Fibroblast of lung (primary cell): Measurements from ENCODE around the gene MYO18B. TPM values are rescaled to one million over a fixed set of nuclear protein-coding genes. Genes with fewer than 3 reads are reported as not detected.

Experiments used
- DNase-seq, 2 donors: peaks; one replicate each; pipeline versions ENCODE4 v3.0.0 to v3.0.0-alpha.2; 2010; ENCODE audit warnings: low read depth in 2 of 2
- H2AFZ ChIP-seq: 2 replicates; pipeline ENCODE4 v1.5.1; 2012; ENCODE audit warnings: low read length, control low read depth, inconsistent platforms
- H3K27ac ChIP-seq: 2 replicates; pipeline ENCODE4 v1.5.1; 2011; ENCODE audit warnings: low read length, control low read depth; ENCODE audit not compliant: insufficient read depth
- H3K27me3 ChIP-seq: 2 replicates; pipeline ENCODE4 v1.5.1; 2011; ENCODE audit warnings: mild to moderate bottlenecking, low read length; ENCODE audit not compliant: control insufficient read depth, insufficient read depth
- H3K36me3 ChIP-seq: 2 replicates; pipeline ENCODE4 v1.5.1; 2011; ENCODE audit warnings: low read length; ENCODE audit not compliant: control insufficient read depth, insufficient read depth
- H3K4me1 ChIP-seq: 2 replicates; pipeline ENCODE4 v1.5.1; 2011; ENCODE audit warnings: low read length; ENCODE audit not compliant: control insufficient read depth, insufficient read depth; ENCODE audit errors: extremely low read depth
- H3K4me2 ChIP-seq: 2 replicates; pipeline ENCODE4 v1.5.1; 2011; ENCODE audit warnings: low read length, control low read depth; ENCODE audit not compliant: insufficient read depth; ENCODE audit errors: extremely low read depth
- H3K4me3 ChIP-seq, 4 experiments: fragments of 200-600 bp in 1 of 4; sonication (generic) in 1 of 4; replicated peaks in 1 of 4; 2 replicates each; pipeline ENCODE4 v1.5.1; 2011 to 2016; ENCODE audit warnings: low read length in 4 of 4, low read depth in 3 of 4, mild to moderate bottlenecking in 3 of 4, control low read depth in 2 of 4, inconsistent platforms in 1 of 4, mixed read lengths in 1 of 4; ENCODE audit not compliant: insufficient read depth in 1 of 4; ENCODE audit errors: control extremely low read depth in 1 of 4
- H3K79me2 ChIP-seq: 2 replicates; pipeline ENCODE4 v1.5.1; 2012; ENCODE audit warnings: mild to moderate bottlenecking, low read length, inconsistent platforms; ENCODE audit not compliant: control insufficient read depth, insufficient read depth
- H3K9ac ChIP-seq: 2 replicates; pipeline ENCODE4 v1.5.1; 2011; ENCODE audit warnings: mild to moderate bottlenecking, low read length, control low read depth; ENCODE audit not compliant: insufficient read depth
- H3K9me3 ChIP-seq: 2 replicates; pipeline ENCODE4 v1.5.1; 2012; ENCODE audit warnings: low read depth, low read length; ENCODE audit not compliant: control insufficient read depth, insufficient read depth
- H4K20me1 ChIP-seq: 2 replicates; pipeline ENCODE4 v1.5.1; 2011; ENCODE audit warnings: low read length; ENCODE audit not compliant: control insufficient read depth, insufficient read depth; ENCODE audit errors: extremely low read depth
- EZH2 ChIP-seq: IDR thresholded peaks from 2 replicates; pipeline ENCODE4 v1.5.1; 2012; ENCODE audit warnings: low read length, control low read depth, mild to moderate bottlenecking; ENCODE audit errors: missing control alignments
- polyA plus RNA-seq, 2 donors: library from polyadenylated mRNA; depleted of rRNA in 1 of 2; stranded (reverse) in 1 of 2; unstranded in 1 of 2; fragments of >200 nt; gene quantifications; 2 replicates each; pipeline ENCODE4 v1.2.1, GENCODE V29; 2011 to 2012; ENCODE audit warnings: missing spikeins in 1 of 2
- total RNA-seq: library from RNA; depleted of rRNA; stranded (reverse); fragments of >200 nt; gene quantifications from 2 replicates; pipeline ENCODE4 v1.2.1, GENCODE V29; 2014
- TF ChIP-seq, protein P1 (sequence below), 2 donors: IDR thresholded peaks in 1 of 2; conservative IDR thresholded peaks in 1 of 2; 1 replicate in 1 of 2; 2 replicates in 1 of 2; pipeline ENCODE4 v1.5.1; 2011 to 2012; ENCODE audit warnings: low read length in 2 of 2, control low read depth in 1 of 2, inconsistent platforms in 1 of 2, low read depth in 1 of 2, mild to moderate bottlenecking in 1 of 2

Gene MYO18B
- total and polyA plus RNA-seq, 2 donors (not counting 1 experiment from before 2014, with no cell fraction given), result 0.17 TPM; not detected in 1

- no peaks in the 10 kb centered on the region for H4K20me1 ChIP-seq
- H2AFZ ChIP-seq, result no peak overlapping the region
- no peaks in the 10 kb centered on the region for H3K4me1 ChIP-seq
- no peak overlapping the region for H3K4me3 ChIP-seq
- H3K79me2 ChIP-seq, result no peaks in the 10 kb centered on the region
- no peak overlapping the region for H3K27ac ChIP-seq
- H3K9ac ChIP-seq, result no peak overlapping the region
- H3K36me3 ChIP-seq, result no peaks in the 10 kb centered on the region
- H3K27me3 ChIP-seq, result no peaks in the 10 kb centered on the region
- DNase-seq, result no peak
- no peak for TF ChIP-seq EZH2
- TF ChIP-seq, protein P1, sequence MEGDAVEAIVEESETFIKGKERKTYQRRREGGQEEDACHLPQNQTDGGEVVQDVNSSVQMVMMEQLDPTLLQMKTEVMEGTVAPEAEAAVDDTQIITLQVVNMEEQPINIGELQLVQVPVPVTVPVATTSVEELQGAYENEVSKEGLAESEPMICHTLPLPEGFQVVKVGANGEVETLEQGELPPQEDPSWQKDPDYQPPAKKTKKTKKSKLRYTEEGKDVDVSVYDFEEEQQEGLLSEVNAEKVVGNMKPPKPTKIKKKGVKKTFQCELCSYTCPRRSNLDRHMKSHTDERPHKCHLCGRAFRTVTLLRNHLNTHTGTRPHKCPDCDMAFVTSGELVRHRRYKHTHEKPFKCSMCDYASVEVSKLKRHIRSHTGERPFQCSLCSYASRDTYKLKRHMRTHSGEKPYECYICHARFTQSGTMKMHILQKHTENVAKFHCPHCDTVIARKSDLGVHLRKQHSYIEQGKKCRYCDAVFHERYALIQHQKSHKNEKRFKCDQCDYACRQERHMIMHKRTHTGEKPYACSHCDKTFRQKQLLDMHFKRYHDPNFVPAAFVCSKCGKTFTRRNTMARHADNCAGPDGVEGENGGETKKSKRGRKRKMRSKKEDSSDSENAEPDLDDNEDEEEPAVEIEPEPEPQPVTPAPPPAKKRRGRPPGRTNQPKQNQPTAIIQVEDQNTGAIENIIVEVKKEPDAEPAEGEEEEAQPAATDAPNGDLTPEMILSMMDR (conservative IDR thresholded peaks at IDR 0.05 in 1 of 2, IDR thresholded peaks at IDR 0.05 in 1 of 2; ENCODE audit: low read depth in 1 of 2, low read length in 2 of 2), result no peak
- no peaks in the 10 kb centered on the region for H3K9me3 ChIP-seq
- no peak overlapping the region for H3K4me2 ChIP-seq
These were observed 324.5 kb downstream of the MYO18B start for GRCh38 chr22:26066534-26066933.

DNA sequence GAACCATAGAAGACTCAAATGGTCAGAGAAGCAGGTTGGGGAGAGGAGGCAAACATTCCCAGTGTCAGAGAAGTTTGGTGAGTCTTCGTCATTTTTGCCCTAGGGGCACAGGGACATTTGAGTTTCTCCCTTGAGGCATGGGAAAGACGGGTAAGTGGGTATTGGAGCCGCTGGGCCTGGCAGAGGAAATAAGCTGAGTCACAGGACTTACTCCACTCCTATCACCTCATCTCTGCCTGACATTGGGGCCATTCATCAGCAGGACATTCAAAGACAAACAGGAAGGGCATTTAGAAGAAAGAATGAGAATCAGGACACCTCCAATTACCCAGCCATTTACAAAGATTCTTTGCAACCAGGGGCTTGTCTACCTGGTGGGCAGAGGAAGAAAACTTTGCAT, 326.6 kb downstream of the MYO18B start:
- no peak overlapping the region for H3K9ac ChIP-seq
- no peak for TF ChIP-seq EZH2
- TF ChIP-seq, protein P1 (conservative IDR thresholded peaks at IDR 0.05 in 1 of 2, IDR thresholded peaks at IDR 0.05 in 1 of 2; ENCODE audit: low read depth in 1 of 2, low read length in 2 of 2), result no peak
- no peaks in the 10 kb centered on the region for H3K27me3 ChIP-seq
- no peaks in the 10 kb centered on the region for H3K79me2 ChIP-seq
- no peak overlapping the region for H3K4me2 ChIP-seq
- H3K27ac ChIP-seq, result no peak overlapping the region
- no peaks in the 10 kb centered on the region for H3K9me3 ChIP-seq
- DNase-seq, result no peak
- H3K4me3 ChIP-seq, result no peak overlapping the region
- no peaks in the 10 kb centered on the region for H3K36me3 ChIP-seq
- no peak overlapping the region for H2AFZ ChIP-seq
- no peaks in the 10 kb centered on the region for H3K4me1 ChIP-seq
- no peaks in the 10 kb centered on the region for H4K20me1 ChIP-seq

DNA sequence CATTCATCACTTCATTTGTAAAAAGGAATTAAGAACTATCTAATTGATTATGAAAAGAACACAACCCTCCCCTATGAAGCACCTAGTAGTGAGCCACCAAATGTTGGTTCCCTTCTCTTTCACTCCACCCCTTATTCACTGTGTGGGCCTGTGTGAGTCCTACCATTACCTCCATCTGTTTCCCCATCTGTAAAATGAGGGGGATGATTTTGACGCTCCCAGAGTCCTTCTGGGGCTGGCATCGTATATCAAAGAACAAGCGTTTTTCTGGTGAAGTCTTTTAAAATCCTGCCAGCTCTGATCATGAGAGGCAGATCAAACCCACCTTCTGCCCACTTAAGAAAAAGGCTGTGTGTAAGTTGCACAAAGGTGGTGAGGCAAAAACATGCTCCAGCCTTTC, 330.6 kb downstream of the MYO18B start:
- H3K4me2 ChIP-seq, result no peak overlapping the region

More for the DNA sequence above, 330.6 kb downstream of the MYO18B start:
- no peaks in the 10 kb centered on the region for H3K79me2 ChIP-seq
- H3K4me3 ChIP-seq, result no peak overlapping the region
- H4K20me1 ChIP-seq, result no peaks in the 10 kb centered on the region
- DNase-seq, result no peak
- no peak overlapping the region for H3K9ac ChIP-seq
- H3K27me3 ChIP-seq, result no peaks in the 10 kb centered on the region
- no peaks in the 10 kb centered on the region for H3K9me3 ChIP-seq
- H2AFZ ChIP-seq, result no peak overlapping the region
- H3K36me3 ChIP-seq, result no peaks in the 10 kb centered on the region
- TF ChIP-seq, protein P1 (conservative IDR thresholded peaks at IDR 0.05 in 1 of 2, IDR thresholded peaks at IDR 0.05 in 1 of 2; ENCODE audit: low read depth in 1 of 2, low read length in 2 of 2), result no peak
- no peak for TF ChIP-seq EZH2
- no peak overlapping the region for H3K27ac ChIP-seq
- no peaks in the 10 kb centered on the region for H3K4me1 ChIP-seq
